ENCODE results near the gene STIM2.

Gene STIM2

DNA sequence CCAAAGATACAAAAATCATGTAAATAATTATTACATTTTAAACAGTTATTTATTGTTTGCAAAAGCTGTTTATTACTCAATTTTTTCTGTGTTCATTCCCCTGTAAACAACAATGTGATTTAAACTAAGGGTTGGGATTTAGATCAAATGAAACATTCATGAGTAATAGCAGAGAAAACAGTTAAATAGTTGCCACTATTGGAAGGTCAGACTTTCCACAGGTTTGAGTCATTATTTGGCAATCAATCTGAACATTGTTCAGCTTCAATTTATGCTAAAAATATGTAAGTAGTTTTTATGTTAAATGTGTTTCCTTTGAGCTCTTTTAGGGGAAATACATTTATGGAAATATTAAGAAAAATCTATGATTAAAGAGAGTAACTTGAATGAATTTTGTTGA lies 144.9 kb downstream of the STIM2 start:
- TF ChIP-seq, protein P1, sequence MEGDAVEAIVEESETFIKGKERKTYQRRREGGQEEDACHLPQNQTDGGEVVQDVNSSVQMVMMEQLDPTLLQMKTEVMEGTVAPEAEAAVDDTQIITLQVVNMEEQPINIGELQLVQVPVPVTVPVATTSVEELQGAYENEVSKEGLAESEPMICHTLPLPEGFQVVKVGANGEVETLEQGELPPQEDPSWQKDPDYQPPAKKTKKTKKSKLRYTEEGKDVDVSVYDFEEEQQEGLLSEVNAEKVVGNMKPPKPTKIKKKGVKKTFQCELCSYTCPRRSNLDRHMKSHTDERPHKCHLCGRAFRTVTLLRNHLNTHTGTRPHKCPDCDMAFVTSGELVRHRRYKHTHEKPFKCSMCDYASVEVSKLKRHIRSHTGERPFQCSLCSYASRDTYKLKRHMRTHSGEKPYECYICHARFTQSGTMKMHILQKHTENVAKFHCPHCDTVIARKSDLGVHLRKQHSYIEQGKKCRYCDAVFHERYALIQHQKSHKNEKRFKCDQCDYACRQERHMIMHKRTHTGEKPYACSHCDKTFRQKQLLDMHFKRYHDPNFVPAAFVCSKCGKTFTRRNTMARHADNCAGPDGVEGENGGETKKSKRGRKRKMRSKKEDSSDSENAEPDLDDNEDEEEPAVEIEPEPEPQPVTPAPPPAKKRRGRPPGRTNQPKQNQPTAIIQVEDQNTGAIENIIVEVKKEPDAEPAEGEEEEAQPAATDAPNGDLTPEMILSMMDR (IDR thresholded peaks at IDR 0.05; ENCODE audit: low read depth, low read length), result no peak
- peak overlapping the region in 1 of 2 donors; percentile 2 for H3K4me3 ChIP-seq (replicated peaks in 1 of 2; ENCODE audit: low read depth in 2 of 2, low read length in 2 of 2)
- peak; percentile 71 to 92 for DNase-seq (ENCODE audit: low read depth in 2 of 2)

DNA sequence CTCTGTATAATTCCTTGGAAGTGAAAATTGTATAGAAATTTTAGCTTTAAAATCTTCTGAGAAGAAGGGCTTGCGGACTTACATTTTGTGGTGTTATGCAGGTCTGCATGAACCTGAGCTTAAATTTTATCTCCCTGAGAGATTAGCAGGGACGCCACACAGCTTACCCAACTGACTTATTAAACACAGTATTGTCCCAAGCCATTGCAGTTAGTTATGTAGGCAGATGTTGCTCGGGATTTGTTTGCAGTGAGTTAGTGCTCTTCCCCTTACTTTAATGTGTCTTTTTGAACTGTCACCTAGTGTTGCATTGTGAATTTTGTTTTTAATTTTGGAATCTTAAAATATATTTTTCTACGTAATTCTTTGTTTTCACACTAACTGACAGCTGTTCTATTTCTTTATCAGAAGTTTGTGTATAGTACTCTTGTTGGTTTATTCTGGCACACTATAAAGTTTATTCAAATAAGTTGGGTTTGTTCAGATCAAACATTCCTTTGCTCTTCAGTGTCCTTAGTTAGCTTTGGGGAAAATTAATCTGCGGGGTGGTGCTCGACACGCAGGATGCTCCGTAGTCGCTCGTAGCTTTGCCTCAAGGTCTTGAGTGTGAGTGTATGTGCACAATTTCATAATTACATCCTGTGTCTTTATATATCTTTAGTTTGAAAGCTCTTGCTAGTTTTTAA lies 145.4 kb downstream of the STIM2 start:
- peak overlapping the region in 1 of 2 donors; percentile 2 for H3K4me3 ChIP-seq (replicated peaks in 1 of 2; ENCODE audit: low read depth in 2 of 2, low read length in 2 of 2)
- DNase-seq (ENCODE audit: low read depth in 2 of 2), result peak; percentile 23 to 39
- TF ChIP-seq, protein P1 (IDR thresholded peaks at IDR 0.05; ENCODE audit: low read depth, low read length), result no peak

DNA sequence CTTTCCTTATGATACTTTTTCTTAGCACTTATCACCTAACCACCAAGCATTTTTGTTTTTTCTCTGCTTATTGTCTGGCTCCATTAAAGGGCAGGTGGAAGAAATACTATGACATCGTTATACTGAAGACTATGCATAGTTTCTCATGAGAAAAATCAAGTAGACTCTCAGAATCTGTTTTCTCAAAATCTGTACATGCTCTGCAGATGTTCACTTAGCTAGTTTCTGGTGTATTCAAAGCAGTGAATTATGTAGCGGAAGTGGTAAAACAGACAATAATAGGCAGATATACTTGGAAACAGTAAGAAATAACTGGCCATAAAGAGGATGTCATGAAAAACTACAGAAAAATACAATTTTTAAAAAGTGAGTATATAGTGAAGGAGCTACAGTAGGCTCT lies 146.0 kb downstream of the STIM2 start:
- no peak overlapping the region for H3K4me3 ChIP-seq (replicated peaks in 1 of 2; ENCODE audit: low read depth in 2 of 2, low read length in 2 of 2)
- no peak for DNase-seq (ENCODE audit: low read depth in 2 of 2)
- TF ChIP-seq, protein P1 (IDR thresholded peaks at IDR 0.05; ENCODE audit: low read depth, low read length), result no peak

DNA sequence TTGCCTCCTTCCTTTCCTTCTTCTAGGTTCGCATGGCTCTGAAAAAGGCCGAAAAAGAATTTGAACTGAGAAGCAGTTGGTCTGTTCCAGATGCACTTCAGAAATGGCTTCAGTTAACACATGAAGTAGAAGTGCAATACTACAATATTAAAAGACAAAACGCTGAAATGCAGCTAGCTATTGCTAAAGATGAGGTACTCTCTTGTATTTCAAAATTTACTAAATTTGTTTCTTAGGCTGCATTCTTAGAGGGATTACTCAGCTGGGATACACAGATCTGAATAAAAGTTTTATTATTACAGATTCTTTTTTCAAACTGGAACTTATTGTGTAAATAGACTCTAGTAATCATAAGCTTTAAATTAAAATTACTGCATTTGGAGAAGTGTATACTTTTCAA lies 146.9 kb downstream of the STIM2 start:
- peak; percentile 18 to 64 for DNase-seq (ENCODE audit: low read depth in 2 of 2)
- TF ChIP-seq, protein P1 (IDR thresholded peaks at IDR 0.05; ENCODE audit: low read depth, low read length), result no peak
- no peak overlapping the region for H3K4me3 ChIP-seq (replicated peaks in 1 of 2; ENCODE audit: low read depth in 2 of 2, low read length in 2 of 2)

DNA sequence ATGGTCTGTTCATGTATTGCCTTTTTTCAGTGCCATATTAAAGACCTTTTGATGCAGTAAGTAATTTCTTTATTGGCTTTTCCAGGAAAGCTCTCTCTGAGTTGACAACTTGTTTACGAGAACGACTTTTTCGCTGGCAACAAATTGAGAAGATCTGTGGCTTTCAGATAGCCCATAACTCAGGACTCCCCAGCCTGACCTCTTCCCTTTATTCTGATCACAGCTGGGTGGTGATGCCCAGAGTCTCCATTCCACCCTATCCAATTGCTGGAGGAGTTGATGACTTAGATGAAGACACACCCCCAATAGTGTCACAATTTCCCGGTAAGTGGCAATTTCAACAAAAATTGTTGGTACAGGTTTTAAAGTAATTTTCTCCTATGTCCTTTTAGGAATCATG lies 148.0 kb downstream of the STIM2 start:
- TF ChIP-seq, protein P1 (IDR thresholded peaks at IDR 0.05; ENCODE audit: low read depth, low read length), result no peak
- no peak for DNase-seq (ENCODE audit: low read depth in 2 of 2)

DNA sequence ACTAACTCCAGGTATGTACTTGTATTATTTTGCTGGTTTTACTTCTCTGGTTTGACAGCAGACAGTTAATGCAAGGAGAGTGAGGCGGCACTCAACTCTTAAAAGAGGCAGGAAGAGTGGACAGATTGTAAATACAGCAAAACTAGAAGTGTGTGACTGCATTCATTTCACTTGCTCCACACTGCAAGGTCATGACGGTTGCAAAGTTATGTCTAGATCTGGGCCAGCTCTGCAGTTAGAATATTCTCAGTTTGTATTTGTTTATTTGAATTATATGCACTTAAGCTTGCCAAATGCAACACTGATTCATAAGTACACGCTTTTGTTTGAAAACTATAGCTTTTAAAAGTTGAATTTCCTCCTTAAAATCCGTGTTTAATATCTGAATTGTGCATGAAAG lies 148.9 kb downstream of the STIM2 start:
- DNase-seq (ENCODE audit: low read depth in 2 of 2), result peak; percentile 14 to 71
- no peak overlapping the region for H3K4me3 ChIP-seq (replicated peaks in 1 of 2; ENCODE audit: low read depth in 2 of 2, low read length in 2 of 2)

More for the DNA sequence above, 148.0 kb downstream of the STIM2 start:
- H3K4me3 ChIP-seq (replicated peaks in 1 of 2; ENCODE audit: low read depth in 2 of 2, low read length in 2 of 2), result no peak overlapping the region

More for the DNA sequence above, 148.9 kb downstream of the STIM2 start:
- TF ChIP-seq, protein P1 (IDR thresholded peaks at IDR 0.05; ENCODE audit: low read depth, low read length), result no peak

Data from cardiac fibroblast (primary cell).